Measurements from ENCODE around the gene MMP24.

The MMP24 gene

GRCh38 chr20:35293303-35294292, 67.1 kb downstream of the MMP24 start:
- no peak for DNase-seq (ENCODE audit: low spot score)

GRCh38 chr20:35294293-35294685, 67.8 kb downstream of the MMP24 start:
- DNase-seq (ENCODE audit: low spot score): no peak

- no peak for DNase-seq (ENCODE audit: low spot score)
Measured at GRCh38 chr20:35295058-35295457, 68.6 kb downstream of the MMP24 start.

- no peak for DNase-seq (ENCODE audit: low spot score)
Measured at GRCh38 chr20:35295674-35296073, 69.2 kb downstream of the MMP24 start.

- no peak for DNase-seq (ENCODE audit: low spot score)
Measured at GRCh38 chr20:35296101-35296554, 69.6 kb downstream of the MMP24 start.

- no peak for DNase-seq (ENCODE audit: low spot score)
Measured at GRCh38 chr20:35297155-35297554, 70.7 kb downstream of the MMP24 start.

GRCh38 chr20:35297740-35298139, 71.2 kb downstream of the MMP24 start:
- no peak for DNase-seq (ENCODE audit: low spot score)

- no peak for DNase-seq (ENCODE audit: low spot score)
Measured at GRCh38 chr20:35298264-35298663, 71.8 kb downstream of the MMP24 start.

- DNase-seq (ENCODE audit: low spot score): no peak
Measured at GRCh38 chr20:35299780-35300179, 73.3 kb downstream of the MMP24 start.

GRCh38 chr20:35300469-35301262, 74.2 kb downstream of the MMP24 start:
- DNase-seq (ENCODE audit: low spot score): no peak

GRCh38 chr20:35301426-35301825, 74.9 kb downstream of the MMP24 start:
- no peak for DNase-seq (ENCODE audit: low spot score)

GRCh38 chr20:35302421-35303335, 76.2 kb downstream of the MMP24 start:
- DNase-seq (ENCODE audit: low spot score): peak; percentile 48

GRCh38 chr20:35303382-35303734, 76.9 kb downstream of the MMP24 start:
- no peak for DNase-seq (ENCODE audit: low spot score)

- peak; percentile 83 for DNase-seq (ENCODE audit: low spot score)
Measured at GRCh38 chr20:35303735-35304491, 77.4 kb downstream of the MMP24 start.

GRCh38 chr20:35304956-35305355, 78.5 kb downstream of the MMP24 start:
- DNase-seq (ENCODE audit: low spot score): no peak

- DNase-seq (ENCODE audit: low spot score): peak; percentile 99
Measured at GRCh38 chr20:35305682-35306556, 79.4 kb downstream of the MMP24 start.

- peak; percentile 69 for DNase-seq (ENCODE audit: low spot score)
Measured at GRCh38 chr20:35306931-35307517, 80.5 kb downstream of the MMP24 start.

GRCh38 chr20:35307666-35308653, 81.5 kb downstream of the MMP24 start:
- no peak for DNase-seq (ENCODE audit: low spot score)

All from COLO829 (cell line).